Right hindlimb (tissue), 1 donor: ENCODE measurements around the gene RNF217.
"Not testable (repeated sequence)": the region's sequence is repeated elsewhere in the genome, so short reads cannot be mapped to it uniquely, and the experiment has no call there.

Source experiments
- DNase-seq: peaks from one replicate; pipeline ENCODE4 v3.0.0-alpha.2; 2018

The RNF217 gene

GRCh38 chr6:125019918-125020317 is 57.7 kb downstream of the RNF217 start:
- no peak for DNase-seq

- no peak for DNase-seq
These were observed 58.1 kb downstream of the RNF217 start for GRCh38 chr6:125020385-125020784.

- no peak for DNase-seq
These were observed 60.3 kb downstream of the RNF217 start for GRCh38 chr6:125022391-125022989.

- no peak for DNase-seq
These were observed 63.1 kb downstream of the RNF217 start for GRCh38 chr6:125025164-125025854.

GRCh38 chr6:125027287-125027686 is 65.0 kb downstream of the RNF217 start:
- no peak for DNase-seq

GRCh38 chr6:125030969-125031368 is 68.7 kb downstream of the RNF217 start:
- no peak for DNase-seq

GRCh38 chr6:125031385-125031784 is 69.1 kb downstream of the RNF217 start:
- no peak for DNase-seq

GRCh38 chr6:125034929-125035328 is 72.7 kb downstream of the RNF217 start:
- DNase-seq = not testable (repeated sequence)

- DNase-seq = not testable (repeated sequence)
These were observed 74.2 kb downstream of the RNF217 start for GRCh38 chr6:125036486-125036885.

- no peak for DNase-seq
These were observed 75.6 kb downstream of the RNF217 start for GRCh38 chr6:125037827-125038226.

GRCh38 chr6:125038925-125039324 is 76.7 kb downstream of the RNF217 start:
- DNase-seq = no peak

- DNase-seq = no peak
These were observed 79.7 kb downstream of the RNF217 start for GRCh38 chr6:125041740-125042459.

- no peak for DNase-seq
These were observed 81.8 kb downstream of the RNF217 start for GRCh38 chr6:125044066-125044465.

GRCh38 chr6:125044667-125045066 is 82.4 kb downstream of the RNF217 start:
- DNase-seq = no peak

GRCh38 chr6:125046107-125046925 is 84.1 kb downstream of the RNF217 start:
- DNase-seq = no peak

- no peak for DNase-seq
These were observed 86.0 kb downstream of the RNF217 start for GRCh38 chr6:125048274-125048673.

GRCh38 chr6:125050663-125051318 is 88.6 kb downstream of the RNF217 start:
- no peak for DNase-seq

- DNase-seq = no peak
These were observed 91.6 kb downstream of the RNF217 start for GRCh38 chr6:125053809-125054208.

GRCh38 chr6:125054331-125054730 is 92.1 kb downstream of the RNF217 start:
- no peak for DNase-seq

- no peak for DNase-seq
These were observed 95.4 kb downstream of the RNF217 start for GRCh38 chr6:125057392-125058246.

- no peak for DNase-seq
These were observed 96.3 kb downstream of the RNF217 start for GRCh38 chr6:125058546-125058945.

- DNase-seq = no peak
These were observed 101.1 kb downstream of the RNF217 start for GRCh38 chr6:125063307-125063706.
